Measurements from ENCODE around the gene PLEKHG7. TPM values are rescaled to one million over a fixed set of nuclear protein-coding genes. Genes with fewer than 3 reads are reported as not detected.

PLEKHG7 gene
- total and polyA plus RNA-seq, 2 experiments from 2014 or later: not detected

- no peak for ATAC-seq
- H3K36me3 ChIP-seq (ENCODE audit: insufficient read depth): no peaks in the 10 kb centered on the region
- TF ChIP-seq STAT1 (IDR thresholded peaks at IDR 0.05; ENCODE audit: unreplicated experiment): no peak
- no peak for TF ChIP-seq ZNF462 (CRISPR knock-in tag; IDR thresholded peaks at IDR 0.05)
- TF ChIP-seq REST (IDR thresholded peaks at IDR 0.05; ENCODE audit: unreplicated experiment): no peak
- TF ChIP-seq POLR2AphosphoS5 (IDR thresholded peaks at IDR 0.05; ENCODE audit: low read depth): no peak
- no peak for TF ChIP-seq ZNF331 (CRISPR knock-in tag; IDR thresholded peaks at IDR 0.05; ENCODE audit: low read depth)
- TF ChIP-seq NANOG (IDR thresholded peaks at IDR 0.05; ENCODE audit: borderline replicate concordance): no peak
- TF ChIP-seq CREB1 (CRISPR knock-in tag; IDR thresholded peaks at IDR 0.05; ENCODE audit: low read depth): no peak
- no peak for TF ChIP-seq ZNF114 (CRISPR knock-in tag; IDR thresholded peaks at IDR 0.05)
- no peak for TF ChIP-seq JUNB (IDR thresholded peaks at IDR 0.05; ENCODE audit: unreplicated experiment)
- TF ChIP-seq EZH2phosphoT487 (IDR thresholded peaks at IDR 0.05; ENCODE audit: unreplicated experiment): no peak
- TF ChIP-seq EZH2 (IDR thresholded peaks at IDR 0.05; ENCODE audit: low read depth, unreplicated experiment): no peak
- no peak for TF ChIP-seq CTCF (conservative IDR thresholded peaks at IDR 0.05; ENCODE audit: low read depth in 2 of 2)
Measured at GRCh38 chr12:92778525-92778924, 75.7 kb downstream of the PLEKHG7 start.

More at GRCh38 chr12:92778525-92778924, 75.7 kb downstream of the PLEKHG7 start:
- no peak for DNase-seq (ENCODE audit: low spot score)
- H3K27me3 Mint-ChIP-seq (ENCODE audit: insufficient read depth, low read depth, poor library complexity): no peaks in the 10 kb centered on the region
- H3K4me3 ChIP-seq: no peak overlapping the region
- no peak overlapping the region for H3K4me2 ChIP-seq
- H3K79me2 ChIP-seq (replicated peaks; ENCODE audit: insufficient read depth): no peaks in the 10 kb centered on the region
- no peaks in the 10 kb centered on the region for H3K27me3 ChIP-seq (ENCODE audit: insufficient read depth)
- peaks cover 7% of the 10 kb centered on the region; the same call in 2 of the 3 replicates for H3K36me3 Mint-ChIP-seq (ENCODE audit: low read depth)
- no peaks in the 10 kb centered on the region for H3F3A ChIP-seq (replicated peaks; ENCODE audit: low read depth)
- no peak overlapping the region for H3K27ac Mint-ChIP-seq
- H3K9me3 Mint-ChIP-seq: no peaks in the 10 kb centered on the region
- no peak overlapping the region for H3K27ac ChIP-seq (ENCODE audit: low read depth)
- H2AFZ ChIP-seq: no peak overlapping the region
- H3K4me3 Mint-ChIP-seq: no peak overlapping the region
- no peaks in the 10 kb centered on the region for H3K9me2 ChIP-seq (ENCODE audit: insufficient read depth)
- H3K4me1 Mint-ChIP-seq: peaks cover 13% of the 10 kb centered on the region
- no peaks in the 10 kb centered on the region for H4K20me1 ChIP-seq (replicated peaks; ENCODE audit: insufficient read depth)
- peaks cover 19% of the 10 kb centered on the region for H3K4me1 ChIP-seq (ENCODE audit: insufficient read depth)
